GM18508 (cell line): ENCODE results near the gene SEMA4C.
A peak's percentile ranks its signal among the peaks of the same experiment; 100 is the strongest.
"Not testable (repeated sequence)": the region's sequence is repeated elsewhere in the genome, so short reads cannot be mapped to it uniquely, and the experiment has no call there.

Experiments
- ATAC-seq: cut with Tn5 transposase; IDR thresholded peaks from one replicate; pipeline ENCODE4 v1.9.1; 2021; ENCODE audit warnings: moderate number of reproducible peaks; ENCODE audit not compliant: insufficient read depth, unreplicated experiment

The SEMA4C gene

GRCh38 chr2:96868555-96869280 lies 1.2 kb downstream of the SEMA4C start:
- ATAC-seq = no peak

- ATAC-seq = no peak
These were observed 1.9 kb downstream of the SEMA4C start for GRCh38 chr2:96867756-96868554.

GRCh38 chr2:96866986-96867755 lies 2.7 kb downstream of the SEMA4C start:
- ATAC-seq = no peak

GRCh38 chr2:96866586-96866985 lies 3.3 kb downstream of the SEMA4C start:
- no peak for ATAC-seq

- ATAC-seq = no peak
These were observed 3.7 kb downstream of the SEMA4C start for GRCh38 chr2:96866149-96866548.

GRCh38 chr2:96865654-96866053 lies 4.2 kb downstream of the SEMA4C start:
- ATAC-seq = no peak

- no peak for ATAC-seq
These were observed 5.4 kb downstream of the SEMA4C start for GRCh38 chr2:96864343-96865091.

- ATAC-seq = no peak
These were observed 6.1 kb downstream of the SEMA4C start for GRCh38 chr2:96863575-96864342.

- not testable (repeated sequence) for ATAC-seq
These were observed 6.8 kb downstream of the SEMA4C start for GRCh38 chr2:96863056-96863455.

- no peak for ATAC-seq
These were observed 8.8 kb downstream of the SEMA4C start for GRCh38 chr2:96861074-96861473.

- no peak for ATAC-seq
These were observed 9.5 kb downstream of the SEMA4C start for GRCh38 chr2:96860065-96861029.

- ATAC-seq = no peak
These were observed 10.2 kb downstream of the SEMA4C start for GRCh38 chr2:96859681-96860064.

GRCh38 chr2:96859099-96859649 lies 10.7 kb downstream of the SEMA4C start:
- no peak for ATAC-seq

- ATAC-seq = peak; percentile 85
These were observed 12.1 kb downstream of the SEMA4C start, which contains the start of gene ANKRD39 for GRCh38 chr2:96857667-96858372. Gene ANKRD39, minus strand, starts transcription at chr2:96858016. Its CDS starts 29 bp downstream, at chr2:96857987.

- ATAC-seq = no peak
These were observed 12.9 kb downstream of the SEMA4C start for GRCh38 chr2:96856776-96857666.

GRCh38 chr2:96853321-96853720 lies 16.6 kb downstream of the SEMA4C start:
- ATAC-seq = no peak
